ENCODE results near the gene SFN. TPM values are rescaled to one million over a fixed set of nuclear protein-coding genes. Genes with fewer than 3 reads are reported as not detected.

Gene SFN
- total RNA-seq, 1 experiment from 2014 or later, result 14.3 TPM

DNA sequence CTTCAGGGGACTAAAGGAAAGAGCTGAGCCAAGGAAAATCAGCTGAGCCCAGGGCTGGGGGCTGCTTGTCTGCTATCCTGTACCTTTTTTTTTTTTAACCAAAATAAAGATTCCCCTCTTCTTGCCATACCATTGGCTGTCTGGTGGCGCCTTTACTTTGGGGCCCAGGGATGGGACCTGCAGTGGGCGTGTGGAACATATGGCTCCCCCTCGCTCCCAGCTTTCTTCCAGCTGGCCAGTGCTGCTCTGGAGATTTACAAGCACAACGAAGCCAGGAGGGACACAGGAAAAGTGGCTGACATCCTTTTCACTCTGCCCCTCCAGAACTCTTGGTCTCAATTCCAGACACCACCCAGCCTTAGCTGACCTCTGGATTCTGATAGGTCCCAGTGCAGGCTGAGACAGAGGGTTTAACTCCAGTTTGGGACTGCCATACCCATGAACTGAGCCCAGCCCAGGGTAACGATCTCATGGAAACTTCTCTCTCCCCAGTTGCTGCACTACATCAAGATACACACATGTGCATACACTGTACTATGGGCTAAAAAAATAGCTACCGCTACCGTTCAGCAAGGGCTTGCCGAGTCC is 5.4 kb upstream of the SFN start (continued):
- TF ChIP-seq, protein P1, sequence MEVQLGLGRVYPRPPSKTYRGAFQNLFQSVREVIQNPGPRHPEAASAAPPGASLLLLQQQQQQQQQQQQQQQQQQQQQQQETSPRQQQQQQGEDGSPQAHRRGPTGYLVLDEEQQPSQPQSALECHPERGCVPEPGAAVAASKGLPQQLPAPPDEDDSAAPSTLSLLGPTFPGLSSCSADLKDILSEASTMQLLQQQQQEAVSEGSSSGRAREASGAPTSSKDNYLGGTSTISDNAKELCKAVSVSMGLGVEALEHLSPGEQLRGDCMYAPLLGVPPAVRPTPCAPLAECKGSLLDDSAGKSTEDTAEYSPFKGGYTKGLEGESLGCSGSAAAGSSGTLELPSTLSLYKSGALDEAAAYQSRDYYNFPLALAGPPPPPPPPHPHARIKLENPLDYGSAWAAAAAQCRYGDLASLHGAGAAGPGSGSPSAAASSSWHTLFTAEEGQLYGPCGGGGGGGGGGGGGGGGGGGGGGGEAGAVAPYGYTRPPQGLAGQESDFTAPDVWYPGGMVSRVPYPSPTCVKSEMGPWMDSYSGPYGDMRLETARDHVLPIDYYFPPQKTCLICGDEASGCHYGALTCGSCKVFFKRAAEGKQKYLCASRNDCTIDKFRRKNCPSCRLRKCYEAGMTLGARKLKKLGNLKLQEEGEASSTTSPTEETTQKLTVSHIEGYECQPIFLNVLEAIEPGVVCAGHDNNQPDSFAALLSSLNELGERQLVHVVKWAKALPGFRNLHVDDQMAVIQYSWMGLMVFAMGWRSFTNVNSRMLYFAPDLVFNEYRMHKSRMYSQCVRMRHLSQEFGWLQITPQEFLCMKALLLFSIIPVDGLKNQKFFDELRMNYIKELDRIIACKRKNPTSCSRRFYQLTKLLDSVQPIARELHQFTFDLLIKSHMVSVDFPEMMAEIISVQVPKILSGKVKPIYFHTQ (CRISPR knock-in tag; IDR thresholded peaks at IDR 0.05), result no peak
- TF ChIP-seq JUN (CRISPR knock-in tag; IDR thresholded peaks at IDR 0.05) (no peak), NFATC4 (CRISPR knock-in tag; IDR thresholded peaks at IDR 0.05) (no peak), GABPB1 (CRISPR knock-in tag; IDR thresholded peaks at IDR 0.05) (no peak), ESRRA (CRISPR knock-in tag; IDR thresholded peaks at IDR 0.05; ENCODE audit: borderline replicate concordance) (no peak), NR2C2 (CRISPR knock-in tag; IDR thresholded peaks at IDR 0.05) (no peak)
- TF ChIP-seq, protein P2, sequence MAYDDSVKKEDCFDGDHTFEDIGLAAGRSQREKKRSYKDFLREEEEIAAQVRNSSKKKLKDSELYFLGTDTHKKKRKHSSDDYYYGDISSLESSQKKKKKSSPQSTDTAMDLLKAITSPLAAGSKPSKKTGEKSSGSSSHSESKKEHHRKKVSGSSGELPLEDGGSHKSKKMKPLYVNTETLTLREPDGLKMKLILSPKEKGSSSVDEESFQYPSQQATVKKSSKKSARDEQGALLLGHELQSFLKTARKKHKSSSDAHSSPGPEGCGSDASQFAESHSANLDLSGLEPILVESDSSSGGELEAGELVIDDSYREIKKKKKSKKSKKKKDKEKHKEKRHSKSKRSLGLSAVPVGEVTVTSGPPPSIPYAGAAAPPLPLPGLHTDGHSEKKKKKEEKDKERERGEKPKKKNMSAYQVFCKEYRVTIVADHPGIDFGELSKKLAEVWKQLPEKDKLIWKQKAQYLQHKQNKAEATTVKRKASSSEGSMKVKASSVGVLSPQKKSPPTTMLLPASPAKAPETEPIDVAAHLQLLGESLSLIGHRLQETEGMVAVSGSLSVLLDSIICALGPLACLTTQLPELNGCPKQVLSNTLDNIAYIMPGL (CRISPR knock-in tag; IDR thresholded peaks at IDR 0.05), result no peak
- TF ChIP-seq, protein P3, sequence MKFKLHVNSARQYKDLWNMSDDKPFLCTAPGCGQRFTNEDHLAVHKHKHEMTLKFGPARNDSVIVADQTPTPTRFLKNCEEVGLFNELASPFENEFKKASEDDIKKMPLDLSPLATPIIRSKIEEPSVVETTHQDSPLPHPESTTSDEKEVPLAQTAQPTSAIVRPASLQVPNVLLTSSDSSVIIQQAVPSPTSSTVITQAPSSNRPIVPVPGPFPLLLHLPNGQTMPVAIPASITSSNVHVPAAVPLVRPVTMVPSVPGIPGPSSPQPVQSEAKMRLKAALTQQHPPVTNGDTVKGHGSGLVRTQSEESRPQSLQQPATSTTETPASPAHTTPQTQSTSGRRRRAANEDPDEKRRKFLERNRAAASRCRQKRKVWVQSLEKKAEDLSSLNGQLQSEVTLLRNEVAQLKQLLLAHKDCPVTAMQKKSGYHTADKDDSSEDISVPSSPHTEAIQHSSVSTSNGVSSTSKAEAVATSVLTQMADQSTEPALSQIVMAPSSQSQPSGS (CRISPR knock-in tag; IDR thresholded peaks at IDR 0.05; ENCODE audit: borderline replicate concordance, low read depth), result no peak

DNA sequence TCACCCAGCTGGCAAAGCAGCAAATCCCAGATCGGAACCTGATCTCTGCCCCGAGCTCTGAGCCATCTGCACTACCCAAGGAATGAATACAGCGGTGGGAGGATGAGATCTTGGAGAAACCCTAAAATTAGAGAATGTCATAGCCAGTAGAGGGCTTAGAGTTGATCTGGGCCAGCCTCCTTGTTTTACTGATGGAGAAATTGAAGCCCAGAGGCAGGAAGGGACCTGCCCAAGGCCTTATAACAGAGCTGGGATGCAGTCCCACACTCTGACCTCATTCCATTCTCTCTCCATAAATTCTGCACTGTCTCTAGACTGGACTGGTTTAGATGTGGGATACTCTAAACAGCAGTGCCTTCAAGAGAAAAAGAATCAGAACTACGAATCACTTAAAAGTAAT is 4.8 kb upstream of the SFN start:
- H3K36me3 Mint-ChIP-seq, result peaks cover 6% of the 10 kb centered on the region; the same call in 1 of the 2 replicates
- ChIA-PET CTCF (interaction anchor here (0.8 to 4.1 kb wide), 11 partner anchors 9 to 358 kb away, joined by 3 to 23 read pairs (median 4); no protein-coding TSS in a partner anchor), POLR2A (interaction anchor here (0.6 to 1.4 kb wide), 2 partner anchors 15 to 1656 kb away, joined by 3 to 4 read pairs; no protein-coding TSS in a partner anchor)
- peaks cover 28% of the 10 kb centered on the region for H3K4me1 Mint-ChIP-seq
- peaks cover 4% of the 10 kb centered on the region for H3K27me3 Mint-ChIP-seq (ENCODE audit: low read depth)
- ATAC-seq, result no peak
- peak overlapping the region; percentile 45; the same call in 1 of the 2 replicates for H3K27ac Mint-ChIP-seq
- H3K4me3 Mint-ChIP-seq, result no peak overlapping the region
- H3K9me3 Mint-ChIP-seq, result no peaks in the 10 kb centered on the region
- no peak for DNase-seq (ENCODE audit: low spot score)
- TF ChIP-seq, protein P1 (CRISPR knock-in tag; IDR thresholded peaks at IDR 0.05), result no peak
- TF ChIP-seq, protein P4, sequence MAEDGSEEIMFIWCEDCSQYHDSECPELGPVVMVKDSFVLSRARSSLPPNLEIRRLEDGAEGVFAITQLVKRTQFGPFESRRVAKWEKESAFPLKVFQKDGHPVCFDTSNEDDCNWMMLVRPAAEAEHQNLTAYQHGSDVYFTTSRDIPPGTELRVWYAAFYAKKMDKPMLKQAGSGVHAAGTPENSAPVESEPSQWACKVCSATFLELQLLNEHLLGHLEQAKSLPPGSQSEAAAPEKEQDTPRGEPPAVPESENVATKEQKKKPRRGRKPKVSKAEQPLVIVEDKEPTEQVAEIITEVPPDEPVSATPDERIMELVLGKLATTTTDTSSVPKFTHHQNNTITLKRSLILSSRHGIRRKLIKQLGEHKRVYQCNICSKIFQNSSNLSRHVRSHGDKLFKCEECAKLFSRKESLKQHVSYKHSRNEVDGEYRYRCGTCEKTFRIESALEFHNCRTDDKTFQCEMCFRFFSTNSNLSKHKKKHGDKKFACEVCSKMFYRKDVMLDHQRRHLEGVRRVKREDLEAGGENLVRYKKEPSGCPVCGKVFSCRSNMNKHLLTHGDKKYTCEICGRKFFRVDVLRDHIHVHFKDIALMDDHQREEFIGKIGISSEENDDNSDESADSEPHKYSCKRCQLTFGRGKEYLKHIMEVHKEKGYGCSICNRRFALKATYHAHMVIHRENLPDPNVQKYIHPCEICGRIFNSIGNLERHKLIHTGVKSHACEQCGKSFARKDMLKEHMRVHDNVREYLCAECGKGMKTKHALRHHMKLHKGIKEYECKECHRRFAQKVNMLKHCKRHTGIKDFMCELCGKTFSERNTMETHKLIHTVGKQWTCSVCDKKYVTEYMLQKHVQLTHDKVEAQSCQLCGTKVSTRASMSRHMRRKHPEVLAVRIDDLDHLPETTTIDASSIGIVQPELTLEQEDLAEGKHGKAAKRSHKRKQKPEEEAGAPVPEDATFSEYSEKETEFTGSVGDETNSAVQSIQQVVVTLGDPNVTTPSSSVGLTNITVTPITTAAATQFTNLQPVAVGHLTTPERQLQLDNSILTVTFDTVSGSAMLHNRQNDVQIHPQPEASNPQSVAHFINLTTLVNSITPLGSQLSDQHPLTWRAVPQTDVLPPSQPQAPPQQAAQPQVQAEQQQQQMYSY (CRISPR knock-in tag; IDR thresholded peaks at IDR 0.05), result no peak
- no peak for TF ChIP-seq ZNF263 (CRISPR knock-in tag; IDR thresholded peaks at IDR 0.05; ENCODE audit: low read depth)
- no peak for TF ChIP-seq OVOL2 (CRISPR knock-in tag; IDR thresholded peaks at IDR 0.05; ENCODE audit: borderline replicate concordance)
- TF ChIP-seq, protein P5, sequence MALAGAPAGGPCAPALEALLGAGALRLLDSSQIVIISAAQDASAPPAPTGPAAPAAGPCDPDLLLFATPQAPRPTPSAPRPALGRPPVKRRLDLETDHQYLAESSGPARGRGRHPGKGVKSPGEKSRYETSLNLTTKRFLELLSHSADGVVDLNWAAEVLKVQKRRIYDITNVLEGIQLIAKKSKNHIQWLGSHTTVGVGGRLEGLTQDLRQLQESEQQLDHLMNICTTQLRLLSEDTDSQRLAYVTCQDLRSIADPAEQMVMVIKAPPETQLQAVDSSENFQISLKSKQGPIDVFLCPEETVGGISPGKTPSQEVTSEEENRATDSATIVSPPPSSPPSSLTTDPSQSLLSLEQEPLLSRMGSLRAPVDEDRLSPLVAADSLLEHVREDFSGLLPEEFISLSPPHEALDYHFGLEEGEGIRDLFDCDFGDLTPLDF (CRISPR knock-in tag; IDR thresholded peaks at IDR 0.05), result no peak
- TF ChIP-seq NFE2L1 (CRISPR knock-in tag; IDR thresholded peaks at IDR 0.05), result no peak
- TF ChIP-seq, protein P6, sequence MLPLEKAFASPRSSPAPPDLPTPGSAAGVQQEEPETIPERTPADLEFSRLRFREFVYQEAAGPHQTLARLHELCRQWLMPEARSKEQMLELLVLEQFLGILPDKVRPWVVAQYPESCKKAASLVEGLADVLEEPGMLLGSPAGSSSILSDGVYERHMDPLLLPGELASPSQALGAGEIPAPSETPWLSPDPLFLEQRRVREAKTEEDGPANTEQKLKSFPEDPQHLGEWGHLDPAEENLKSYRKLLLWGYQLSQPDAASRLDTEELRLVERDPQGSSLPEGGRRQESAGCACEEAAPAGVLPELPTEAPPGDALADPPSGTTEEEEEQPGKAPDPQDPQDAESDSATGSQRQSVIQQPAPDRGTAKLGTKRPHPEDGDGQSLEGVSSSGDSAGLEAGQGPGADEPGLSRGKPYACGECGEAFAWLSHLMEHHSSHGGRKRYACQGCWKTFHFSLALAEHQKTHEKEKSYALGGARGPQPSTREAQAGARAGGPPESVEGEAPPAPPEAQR (CRISPR knock-in tag; IDR thresholded peaks at IDR 0.05), result no peak

All from WTC11 (cell line).